SIG-M5 (cell line): ENCODE results near the gene SOCS1.
"Not testable (repeated sequence)": the region's sequence is repeated elsewhere in the genome, so short reads cannot be mapped to it uniquely, and the experiment has no call there.

Experiments
- DNase-seq: peaks from one replicate; lab custom pipeline; 2025; lab: John Stamatoyannopoulos, UW

The SOCS1 gene

DNA sequence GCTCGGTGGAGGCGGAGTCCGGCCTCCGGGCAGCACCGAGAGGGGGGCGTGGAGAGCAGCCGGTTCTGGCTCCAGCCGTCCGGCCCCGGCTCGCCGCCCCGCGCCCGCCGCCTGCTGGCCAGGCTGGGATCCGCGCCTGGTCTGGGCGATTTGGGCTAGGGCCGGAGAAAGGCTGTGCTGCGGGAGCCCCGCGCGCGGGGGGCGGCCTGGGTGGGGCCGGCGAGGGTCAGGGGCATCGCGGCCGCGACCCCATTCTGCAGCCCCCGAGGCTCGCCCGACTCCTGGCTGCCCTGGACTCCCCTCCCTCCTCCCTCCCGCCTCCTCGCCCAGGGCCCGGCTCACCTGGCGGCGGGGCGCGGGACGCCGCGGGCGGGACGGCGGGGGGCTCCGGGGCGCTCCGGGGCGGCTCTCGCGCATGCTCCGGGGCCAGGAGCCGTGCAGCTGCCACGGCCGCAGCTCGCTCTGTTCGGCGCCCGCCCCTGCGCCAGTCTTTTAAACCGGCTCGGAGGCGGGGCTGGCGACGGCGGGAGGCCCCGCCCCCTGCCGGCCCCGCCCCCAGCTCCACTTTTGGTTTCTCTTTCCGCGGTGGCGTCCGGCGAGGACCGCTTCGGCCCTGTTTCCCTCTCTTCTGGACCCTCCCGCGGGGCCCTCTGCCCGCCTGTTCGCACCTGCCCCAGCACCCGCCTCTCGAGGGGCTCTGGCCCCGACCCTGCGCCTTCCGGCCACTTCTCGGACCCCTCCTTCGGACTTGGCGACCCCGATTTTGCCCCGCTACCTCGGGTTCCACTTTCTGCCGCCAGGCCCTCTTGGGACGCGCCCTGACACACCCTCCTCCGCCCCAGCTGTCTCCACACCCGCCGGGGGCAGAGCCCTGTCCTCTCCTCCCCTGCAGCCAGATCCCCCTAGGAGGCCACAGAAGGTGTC is at the start of gene SOCS1:
Gene SOCS1, minus strand, starts transcription at position 468 of the 924 bp plus-strand sequence. CDS start 726 bp downstream, outside the sequence.
- DNase-seq: no peak

DNA sequence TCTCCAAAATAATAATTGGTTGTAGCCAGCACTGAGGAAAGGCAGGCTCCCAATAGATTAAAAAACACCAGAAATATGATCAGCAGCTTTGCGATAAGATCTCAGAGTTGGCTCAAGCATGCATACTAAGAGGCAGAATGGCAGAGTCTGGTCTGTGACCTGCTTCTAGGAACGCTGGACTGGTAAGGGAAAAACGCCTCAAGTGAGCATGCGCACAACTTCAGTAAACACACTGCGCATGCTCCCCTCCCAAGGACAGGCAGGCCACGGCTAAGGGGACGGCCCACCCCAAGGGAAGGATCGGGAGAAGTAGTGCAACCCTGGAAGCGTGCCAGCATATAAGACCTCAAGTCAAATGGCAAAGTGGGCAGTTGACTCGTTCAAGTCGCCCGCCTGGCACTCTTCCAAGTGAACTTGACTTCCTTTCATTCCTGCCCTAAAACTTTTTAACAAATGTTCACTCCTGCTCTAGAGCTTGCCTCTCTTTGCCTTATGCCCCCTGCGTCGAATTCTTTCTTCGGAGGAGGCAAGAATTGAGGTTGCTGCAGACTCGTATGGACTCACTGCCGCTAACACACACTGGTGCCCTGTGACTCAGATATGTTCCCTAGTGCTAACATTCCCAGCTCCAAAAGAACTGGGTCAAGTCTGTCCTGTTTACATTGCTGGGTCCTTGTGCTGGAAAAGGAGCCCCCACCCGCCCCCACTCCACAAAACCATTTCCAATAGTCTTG is 47.6 kb upstream of the SOCS1 start:
- DNase-seq: no peak

- no peak for DNase-seq
Measured at GRCh38 chr16:11302977-11303376, 47.0 kb upstream of the SOCS1 start.

GRCh38 chr16:11301645-11302501 is 45.9 kb upstream of the SOCS1 start:
- no peak for DNase-seq

DNA sequence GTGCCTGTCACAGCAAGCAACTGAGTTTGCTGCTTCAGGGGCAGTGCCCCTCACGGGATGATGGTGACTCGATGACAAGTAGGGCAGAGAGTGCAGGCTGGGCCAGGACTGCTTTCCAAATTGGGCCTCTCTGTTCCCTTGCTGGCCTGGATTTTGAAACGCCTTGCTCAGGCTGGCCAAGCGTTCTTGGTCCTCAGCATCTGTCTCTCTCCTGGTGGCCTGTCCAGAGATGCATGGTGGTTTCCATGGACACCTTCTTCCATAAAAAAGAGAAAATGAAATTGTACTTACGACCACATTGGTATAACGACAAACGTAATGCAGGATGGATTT is 44.5 kb upstream of the SOCS1 start:
- DNase-seq: no peak

- DNase-seq: no peak
Measured at GRCh38 chr16:11299865-11300559, 44.0 kb upstream of the SOCS1 start.

GRCh38 chr16:11298950-11299547 is 43.0 kb upstream of the SOCS1 start:
- DNase-seq: not testable (repeated sequence)

GRCh38 chr16:11298143-11298900 is 42.3 kb upstream of the SOCS1 start:
- DNase-seq: no peak

GRCh38 chr16:11297492-11298142 is 41.6 kb upstream of the SOCS1 start:
- no peak for DNase-seq

GRCh38 chr16:11296706-11297491 is 40.9 kb upstream of the SOCS1 start:
- DNase-seq: no peak

DNA sequence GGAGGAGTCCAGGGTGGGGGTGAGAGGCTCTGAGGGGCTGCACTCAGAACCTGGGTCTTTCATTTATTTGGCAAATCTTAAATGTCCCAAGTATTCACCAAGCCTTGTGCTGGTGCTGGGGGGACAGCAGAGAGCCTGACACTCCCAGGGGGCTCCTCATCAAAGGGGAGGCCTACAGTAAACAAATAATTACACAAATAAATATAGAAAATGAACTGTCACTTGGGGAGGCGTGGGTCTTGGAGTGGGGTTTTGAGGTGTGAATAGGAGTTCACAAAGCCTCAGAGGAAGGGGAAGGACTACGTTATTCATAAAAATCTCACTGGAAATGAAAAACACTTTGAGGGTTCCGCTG is 40.3 kb upstream of the SOCS1 start:
- no peak for DNase-seq

- DNase-seq: no peak
Measured at GRCh38 chr16:11295672-11296071, 39.7 kb upstream of the SOCS1 start.

- no peak for DNase-seq
Measured at GRCh38 chr16:11292076-11292748, 36.2 kb upstream of the SOCS1 start.

DNA sequence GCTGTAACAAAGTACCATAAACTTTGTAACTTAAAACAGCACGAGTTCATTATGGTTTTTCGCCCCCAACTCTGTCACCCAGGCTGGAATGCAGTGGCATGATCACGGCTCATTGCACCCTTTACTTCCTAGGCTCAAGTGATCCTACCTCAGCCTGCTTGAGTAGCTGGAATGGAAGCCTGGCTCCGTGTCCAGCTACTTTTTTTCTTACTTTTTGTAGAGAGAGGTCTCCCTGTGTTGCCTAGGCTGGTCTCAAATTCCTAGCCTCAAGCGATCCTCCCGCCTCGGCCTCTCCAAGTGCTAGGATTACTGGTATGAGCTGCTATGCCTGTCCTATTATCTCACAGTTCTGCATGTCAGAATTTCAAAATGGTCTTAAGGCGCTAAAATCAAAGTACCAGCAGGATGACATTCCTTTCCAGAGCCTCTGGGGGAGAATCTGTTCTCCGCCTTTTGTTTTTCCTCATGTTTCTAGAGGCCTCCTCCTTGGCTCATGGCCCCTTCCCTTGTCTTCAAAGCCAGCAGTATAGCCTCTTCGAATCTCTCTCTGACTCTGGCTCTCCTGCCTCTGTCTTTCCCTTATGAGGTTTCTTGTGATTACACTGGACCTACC is 35.2 kb upstream of the SOCS1 start:
- DNase-seq: no peak

GRCh38 chr16:11290102-11290893 is 34.3 kb upstream of the SOCS1 start:
- no peak for DNase-seq

GRCh38 chr16:11289696-11290095 is 33.7 kb upstream of the SOCS1 start:
- DNase-seq: not testable (repeated sequence)

GRCh38 chr16:11289202-11289601 is 33.2 kb upstream of the SOCS1 start:
- no peak for DNase-seq
